Measurements from ENCODE around the gene SLC35B1. TPM values are rescaled to one million over a fixed set of nuclear protein-coding genes. Genes with fewer than 3 reads are reported as not detected.
A peak's percentile ranks its signal among the peaks of the same experiment; 100 is the strongest.
"Not testable (repeated sequence)": the region's sequence is repeated elsewhere in the genome, so short reads cannot be mapped to it uniquely, and the experiment has no call there.

Gene SLC35B1
- total RNA-seq, 1 experiment from 2014 or later: 104 TPM

GRCh38 chr17:49677134-49677932, 30.4 kb downstream of the SLC35B1 start:
- Histone ChIP-seq H3K9me3 (ENCODE audit: low read depth, low read length, poor library complexity, severe bottlenecking) (no peaks in the 10 kb centered on the region), H3K4me1 (ENCODE audit: insufficient read depth, low read length, poor library complexity, severe bottlenecking) (peaks cover 14% of the 10 kb centered on the region), H3K4me3 (ENCODE audit: low read depth, low read length, poor library complexity, severe bottlenecking) (peak overlapping the region; percentile 73), H3K36me3 (ENCODE audit: insufficient read depth, low read length, poor library complexity, severe bottlenecking) (no peaks in the 10 kb centered on the region), H3K27me3 (replicated peaks; ENCODE audit: insufficient read depth, low read depth, low read length, poor library complexity) (no peaks in the 10 kb centered on the region), H3K27ac (ENCODE audit: low read depth, low read length, poor library complexity, severe bottlenecking) (peak overlapping the region; percentile 92)
- TSS peak; percentile 54 for BruUV-seq (replicated peaks)
- ChIA-PET POLR2A (ENCODE audit: low non-redundant PET) (interaction anchor here (0.6 to 0.7 kb wide), 6 partner anchors 31 to 443 kb away, joined by 3 to 10 read pairs (median 7); partner anchors contain the start of gene FAM117A), CTCF (interaction anchor here (0.5 to 1.0 kb wide), 11 partner anchors 30 to 670 kb away, joined by 3 to 17 read pairs (median 6); partner anchors contain the start of gene SLC35B1)
- DNase-seq (ENCODE audit: low spot score): peak; percentile 96
- TF ChIP-seq CTCF (conservative IDR thresholded peaks at IDR 0.05; ENCODE audit: low read depth, low read length) (no peak), EZH2 (IDR thresholded peaks at IDR 0.05; ENCODE audit: borderline replicate concordance, low read depth, low read length, poor library complexity, severe bottlenecking) (no peak)
- intact Hi-C loops (cut with micrococcal nuclease; ENCODE audit: unreplicated experiment): no loop called here

DNA sequence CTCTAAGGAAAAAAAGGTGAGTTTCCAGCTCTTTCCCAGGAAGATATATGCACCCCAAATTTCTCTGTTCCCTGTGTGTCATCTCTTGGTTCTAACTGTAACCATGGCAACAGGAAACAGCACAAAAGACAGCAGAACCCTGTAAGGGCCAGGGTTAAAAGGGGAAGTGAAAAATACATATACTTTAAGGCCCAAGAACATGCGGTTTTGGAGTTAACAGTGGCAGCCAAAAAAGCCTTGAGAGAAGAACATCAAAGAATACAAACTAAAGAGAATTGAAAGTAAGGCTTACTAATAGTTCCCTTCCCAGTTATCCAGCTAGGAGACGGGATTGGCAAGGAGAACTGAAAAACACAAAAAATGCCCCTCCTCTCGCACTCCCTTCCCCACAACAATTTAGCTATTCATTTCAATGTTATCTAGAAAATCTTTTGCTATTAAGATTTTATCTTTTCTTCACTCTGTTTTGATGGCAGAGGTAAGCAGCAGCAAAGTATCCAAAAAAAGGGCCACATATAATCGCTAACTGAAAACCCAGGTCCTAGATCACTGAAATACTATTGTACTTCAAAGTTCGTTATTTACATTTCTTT, 31.4 kb downstream of the SLC35B1 start:
- TF ChIP-seq CTCF (conservative IDR thresholded peaks at IDR 0.05; ENCODE audit: low read depth, low read length): no peak
- TF ChIP-seq EZH2 (IDR thresholded peaks at IDR 0.05; ENCODE audit: borderline replicate concordance, low read depth, low read length, poor library complexity, severe bottlenecking): no peak
- POLR2A ChIA-PET (ENCODE audit: low non-redundant PET): no interaction called here
- no peaks in the 10 kb centered on the region for H3K27me3 ChIP-seq (replicated peaks; ENCODE audit: insufficient read depth, low read depth, low read length, poor library complexity)
- BruUV-seq (replicated peaks): no TSS peak
- intact Hi-C loops (cut with micrococcal nuclease; ENCODE audit: unreplicated experiment): no loop called here
- H3K4me3 ChIP-seq (ENCODE audit: low read depth, low read length, poor library complexity, severe bottlenecking): peak overlapping the region; percentile 73
- H3K36me3 ChIP-seq (ENCODE audit: insufficient read depth, low read length, poor library complexity, severe bottlenecking): no peaks in the 10 kb centered on the region
- H3K9me3 ChIP-seq (ENCODE audit: low read depth, low read length, poor library complexity, severe bottlenecking): no peaks in the 10 kb centered on the region
- peak overlapping the region; percentile 92 for H3K27ac ChIP-seq (ENCODE audit: low read depth, low read length, poor library complexity, severe bottlenecking)
- CTCF ChIA-PET: no interaction called here
- H3K4me1 ChIP-seq (ENCODE audit: insufficient read depth, low read length, poor library complexity, severe bottlenecking): peaks cover 14% of the 10 kb centered on the region
- peak; percentile 25 for DNase-seq (ENCODE audit: low spot score)

GRCh38 chr17:49674507-49674906, 33.3 kb downstream of the SLC35B1 start:
- no TSS peak for BruUV-seq (replicated peaks)
- H3K27me3 ChIP-seq (replicated peaks; ENCODE audit: insufficient read depth, low read depth, low read length, poor library complexity): no peaks in the 10 kb centered on the region
- peaks cover 14% of the 10 kb centered on the region for H3K4me1 ChIP-seq (ENCODE audit: insufficient read depth, low read length, poor library complexity, severe bottlenecking)
- intact Hi-C loops (cut with micrococcal nuclease; ENCODE audit: unreplicated experiment): no loop called here
- ChIA-PET CTCF (no interaction called here), POLR2A (ENCODE audit: low non-redundant PET) (no interaction called here)
- no peak overlapping the region for H3K4me3 ChIP-seq (ENCODE audit: low read depth, low read length, poor library complexity, severe bottlenecking)
- no peak for TF ChIP-seq EZH2 (IDR thresholded peaks at IDR 0.05; ENCODE audit: borderline replicate concordance, low read depth, low read length, poor library complexity, severe bottlenecking)
- no peak for TF ChIP-seq CTCF (conservative IDR thresholded peaks at IDR 0.05; ENCODE audit: low read depth, low read length)
- H3K27ac ChIP-seq (ENCODE audit: low read depth, low read length, poor library complexity, severe bottlenecking): no peak overlapping the region
- no peaks in the 10 kb centered on the region for H3K9me3 ChIP-seq (ENCODE audit: low read depth, low read length, poor library complexity, severe bottlenecking)
- no peak for DNase-seq (ENCODE audit: low spot score)
- no peaks in the 10 kb centered on the region for H3K36me3 ChIP-seq (ENCODE audit: insufficient read depth, low read length, poor library complexity, severe bottlenecking)

DNA sequence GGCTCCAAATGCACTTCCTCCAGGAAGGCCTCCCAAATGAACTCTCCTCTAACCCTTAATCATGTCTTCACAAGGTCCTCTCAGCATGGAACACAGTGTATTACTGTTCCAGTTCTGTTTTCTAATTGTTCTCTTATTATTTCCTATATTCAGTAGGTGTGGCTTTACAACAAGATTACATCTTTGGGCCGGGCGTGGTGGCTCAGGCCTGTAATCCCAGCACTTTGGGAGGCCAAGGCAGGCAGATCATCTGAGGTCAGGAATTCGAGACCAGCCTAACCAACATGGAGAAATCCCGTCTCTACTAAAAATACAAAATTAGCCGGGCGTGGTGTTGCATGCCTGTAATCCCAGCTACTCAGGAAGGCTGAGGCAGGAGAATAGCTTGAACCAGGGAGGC, 34.1 kb downstream of the SLC35B1 start:
- BruUV-seq (replicated peaks): not testable (repeated sequence)

More for the DNA sequence above, 34.1 kb downstream of the SLC35B1 start:
- intact Hi-C loops (cut with micrococcal nuclease; ENCODE audit: unreplicated experiment); H3K9me3 ChIP-seq (ENCODE audit: low read depth, low read length, poor library complexity, severe bottlenecking); DNase-seq (ENCODE audit: low spot score); CTCF ChIA-PET; H3K4me3 ChIP-seq (ENCODE audit: low read depth, low read length, poor library complexity, severe bottlenecking); POLR2A ChIA-PET (ENCODE audit: low non-redundant PET); H3K36me3 ChIP-seq (ENCODE audit: insufficient read depth, low read length, poor library complexity, severe bottlenecking); H3K27me3 ChIP-seq (replicated peaks; ENCODE audit: insufficient read depth, low read depth, low read length, poor library complexity); H3K27ac ChIP-seq (ENCODE audit: low read depth, low read length, poor library complexity, severe bottlenecking): not testable (repeated sequence)
- peaks cover 14% of the 10 kb centered on the region for H3K4me1 ChIP-seq (ENCODE audit: insufficient read depth, low read length, poor library complexity, severe bottlenecking)
